GM12875 (cell line): ENCODE measurements around the gene LRIT2.

Experiments
- H3K4me3 ChIP-seq: one replicate; pipeline ENCODE4 v1.5.1; 2011; ENCODE audit warnings: low read depth, low read length, control low read depth
- TF ChIP-seq, protein P1 (sequence below): IDR thresholded peaks from 2 replicates; pipeline ENCODE4 v1.5.1; 2011; ENCODE audit warnings: low read depth, mild to moderate bottlenecking, control low read depth, inconsistent platforms, low read length, moderate library complexity, borderline replicate concordance; ENCODE audit not compliant: insufficient read depth

Gene LRIT2

GRCh38 chr10:84176351-84176750 lies 49.0 kb downstream of the LRIT2 start:
- TF ChIP-seq, protein P1, sequence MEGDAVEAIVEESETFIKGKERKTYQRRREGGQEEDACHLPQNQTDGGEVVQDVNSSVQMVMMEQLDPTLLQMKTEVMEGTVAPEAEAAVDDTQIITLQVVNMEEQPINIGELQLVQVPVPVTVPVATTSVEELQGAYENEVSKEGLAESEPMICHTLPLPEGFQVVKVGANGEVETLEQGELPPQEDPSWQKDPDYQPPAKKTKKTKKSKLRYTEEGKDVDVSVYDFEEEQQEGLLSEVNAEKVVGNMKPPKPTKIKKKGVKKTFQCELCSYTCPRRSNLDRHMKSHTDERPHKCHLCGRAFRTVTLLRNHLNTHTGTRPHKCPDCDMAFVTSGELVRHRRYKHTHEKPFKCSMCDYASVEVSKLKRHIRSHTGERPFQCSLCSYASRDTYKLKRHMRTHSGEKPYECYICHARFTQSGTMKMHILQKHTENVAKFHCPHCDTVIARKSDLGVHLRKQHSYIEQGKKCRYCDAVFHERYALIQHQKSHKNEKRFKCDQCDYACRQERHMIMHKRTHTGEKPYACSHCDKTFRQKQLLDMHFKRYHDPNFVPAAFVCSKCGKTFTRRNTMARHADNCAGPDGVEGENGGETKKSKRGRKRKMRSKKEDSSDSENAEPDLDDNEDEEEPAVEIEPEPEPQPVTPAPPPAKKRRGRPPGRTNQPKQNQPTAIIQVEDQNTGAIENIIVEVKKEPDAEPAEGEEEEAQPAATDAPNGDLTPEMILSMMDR, result no peak
- no peak overlapping the region for H3K4me3 ChIP-seq

- TF ChIP-seq, protein P1, result no peak
Observed at GRCh38 chr10:84175436-84175835, 49.9 kb downstream of the LRIT2 start.

DNA sequence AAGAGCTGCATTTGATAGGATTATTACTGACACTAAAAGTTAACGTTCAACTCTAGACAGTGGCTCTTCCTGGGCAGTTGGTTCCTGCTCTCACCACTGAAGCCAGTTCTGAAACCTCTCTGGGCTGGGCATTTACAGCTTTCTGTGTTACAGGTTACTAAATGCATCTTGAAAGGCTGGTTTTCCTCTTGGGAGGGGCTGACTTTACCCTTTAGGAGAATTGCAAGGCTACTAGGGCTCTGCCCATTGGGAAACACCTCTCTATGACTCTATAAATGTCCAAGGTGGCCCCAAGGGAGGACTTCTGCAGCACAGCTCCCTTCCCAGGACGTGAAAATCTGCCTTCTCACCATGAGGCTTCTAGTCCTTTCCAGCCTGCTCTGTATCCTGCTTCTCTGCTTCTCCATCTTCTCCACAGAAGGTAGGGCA lies 51.8 kb downstream of the LRIT2 start, which contains the start of gene GPR15LG:
GPR15LG (plus strand) TSS at position 301 of the 429 bp plus-strand sequence; CDS start at position 352, 51 bp downstream.
- TF ChIP-seq, protein P1, result no peak
- no peak within 1 kb of the TSS for H3K4me3 ChIP-seq

More at GRCh38 chr10:84175436-84175835, 49.9 kb downstream of the LRIT2 start:
- no peak overlapping the region for H3K4me3 ChIP-seq

DNA sequence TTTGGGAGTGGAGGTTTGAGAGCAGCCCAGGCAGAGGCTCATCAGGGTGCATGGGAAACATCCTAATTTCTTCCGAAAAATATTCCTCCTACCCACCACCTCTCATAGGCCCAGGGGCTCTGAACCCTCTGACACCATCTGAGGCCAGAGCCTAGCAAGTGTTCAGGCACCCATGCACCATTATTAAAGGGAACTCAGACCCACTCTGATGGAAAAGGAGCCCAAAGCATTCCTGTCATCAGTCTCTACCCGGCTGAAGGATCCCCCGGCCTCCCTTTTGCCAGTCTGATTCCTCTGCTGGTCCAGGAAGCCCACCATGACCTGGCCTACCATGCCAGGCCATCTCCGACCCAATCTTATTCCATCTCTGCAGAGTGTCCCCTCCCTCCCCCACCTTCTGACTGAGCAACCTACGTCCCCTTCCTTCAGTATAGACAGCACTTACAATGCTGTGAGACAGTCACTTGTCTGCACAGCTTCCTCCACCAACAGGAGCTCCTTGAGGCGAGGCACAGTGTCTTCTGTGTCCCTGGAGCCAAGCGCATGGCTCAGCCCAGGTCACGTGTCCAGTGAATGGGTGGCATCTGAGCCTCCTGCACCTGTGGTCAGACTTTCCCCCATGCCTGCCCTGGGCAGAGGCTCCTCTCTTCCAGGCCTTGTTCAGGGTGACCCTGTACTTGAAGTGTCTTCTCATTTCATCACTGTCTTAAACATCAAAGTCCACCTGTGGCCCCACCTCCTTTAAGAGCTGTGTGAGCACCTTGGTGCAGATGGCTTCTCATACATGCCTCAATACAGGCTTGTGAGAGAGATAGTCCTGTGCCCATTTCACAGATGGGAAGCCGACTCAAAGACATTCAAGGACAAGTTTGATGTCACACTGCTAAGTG lies 52.6 kb downstream of the LRIT2 start:
- TF ChIP-seq, protein P1, result no peak
- no peak overlapping the region for H3K4me3 ChIP-seq

DNA sequence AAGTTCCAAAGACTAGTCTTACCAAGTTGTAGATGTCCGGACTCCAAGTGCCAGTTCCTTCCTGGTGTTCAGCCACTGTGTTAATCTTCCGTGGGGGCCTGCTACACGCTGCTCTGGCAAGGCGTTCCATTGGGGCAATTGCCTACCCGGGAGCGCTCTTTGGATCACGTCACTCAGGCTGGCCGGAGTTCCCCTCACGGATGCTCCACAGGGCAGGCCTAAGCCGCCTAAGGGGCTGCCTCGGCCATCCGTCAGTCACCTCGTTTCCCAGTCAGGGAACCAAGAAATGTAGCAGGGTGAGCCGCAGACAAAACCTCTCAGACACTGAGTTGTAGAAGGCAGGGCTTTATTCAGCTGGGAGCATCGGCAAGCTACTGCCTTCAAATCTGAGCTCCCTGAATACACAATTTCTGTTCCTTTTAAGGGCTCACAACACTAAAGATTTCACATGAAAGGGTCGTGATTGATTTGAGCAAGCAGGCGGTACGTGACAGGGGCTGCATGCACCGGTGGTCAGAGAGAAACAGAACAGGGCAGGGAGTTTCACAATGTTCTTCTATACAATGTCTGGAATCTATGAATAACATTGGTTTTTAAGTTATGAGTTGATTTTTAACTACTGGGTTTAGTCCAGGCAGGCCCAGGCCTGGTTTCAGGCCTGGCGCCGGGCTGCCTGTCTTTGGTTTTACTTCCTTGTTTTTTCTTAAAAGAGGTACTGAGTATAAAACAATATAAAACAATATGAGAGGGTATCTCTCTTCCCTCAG lies 53.5 kb downstream of the LRIT2 start:
- peak overlapping the region; percentile 51 for H3K4me3 ChIP-seq

DNA sequence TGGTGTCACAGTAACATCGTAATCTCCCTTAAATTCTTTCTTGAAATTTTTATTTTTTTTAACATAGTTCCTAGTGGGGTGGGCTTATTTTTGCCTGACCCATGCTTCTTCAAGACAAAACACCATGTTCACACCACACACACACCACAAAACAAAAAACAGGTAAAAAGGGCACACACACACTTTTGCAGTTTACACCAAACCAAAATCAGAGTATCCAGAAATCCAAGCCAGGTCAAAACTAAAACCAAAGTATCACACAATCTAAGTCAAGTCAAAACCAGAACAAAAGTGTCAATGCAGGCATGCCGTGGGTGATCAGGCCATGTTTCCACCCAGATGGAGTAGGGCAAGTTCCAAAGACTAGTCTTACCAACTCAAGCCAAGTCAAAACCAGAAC lies 54.1 kb downstream of the LRIT2 start:
- H3K4me3 ChIP-seq, result peak overlapping the region; percentile 51
